HEK293 (cell line): ENCODE measurements around the gene SUFU.

Experiments
- CTCF ChIP-seq: fragments of 450-650 bp; formaldehyde crosslinking; IDR thresholded peaks from 2 replicates; pipeline ENCODE4 v1.5.1; 2016; ENCODE audit warnings: missing biosample characterization, missing genetic modification characterization
- ZNF416 ChIP-seq: fragments of 450-650 bp; formaldehyde crosslinking; IDR thresholded peaks from 2 replicates; pipeline ENCODE4 v1.5.1; 2016; ENCODE audit warnings: missing biosample characterization, missing genetic modification characterization

DNA sequence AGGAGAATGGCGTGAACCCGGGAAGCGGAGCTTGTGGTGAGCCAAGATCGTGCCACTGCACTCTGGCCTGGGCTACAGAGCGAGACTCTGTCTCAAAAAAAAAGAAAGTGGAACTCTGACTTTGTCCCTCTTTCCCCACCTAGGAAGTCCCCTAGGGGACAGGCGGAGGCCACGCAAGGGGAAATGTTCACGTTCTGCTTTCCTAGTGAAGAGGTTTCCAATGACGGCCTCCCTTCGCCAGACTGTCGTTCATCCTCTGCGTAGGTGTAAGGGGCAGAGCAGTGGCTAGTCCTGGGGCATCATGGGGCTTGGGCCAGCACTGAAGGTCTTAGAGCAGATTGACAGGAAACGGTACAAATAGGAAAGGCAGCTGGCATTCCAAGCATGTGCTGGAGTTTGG is 30.6 kb downstream of the SUFU start:
- no peak for TF ChIP-seq CTCF
- TF ChIP-seq ZNF416: no peak
